ENCODE data around the gene PLOD3.

Gene PLOD3

GRCh38 chr7:101239191-101239950 lies 22.0 kb upstream of the PLOD3 start:
- DNase-seq, result no peak

- DNase-seq, result no peak
These were observed 21.1 kb upstream of the PLOD3 start for GRCh38 chr7:101238226-101239182.

GRCh38 chr7:101237206-101238067 lies 20.1 kb upstream of the PLOD3 start, which contains the start of gene CLDN15:
Gene CLDN15, minus strand, starts transcription at chr7:101237802. Its CDS starts 221 bp downstream, at chr7:101237581.
- no peak for DNase-seq

- DNase-seq, result no peak
These were observed 19.0 kb upstream of the PLOD3 start for GRCh38 chr7:101236292-101236835.

- no peak for DNase-seq
These were observed 18.1 kb upstream of the PLOD3 start for GRCh38 chr7:101235522-101235921.

- no peak for DNase-seq
These were observed 17.7 kb upstream of the PLOD3 start for GRCh38 chr7:101235050-101235449.

GRCh38 chr7:101234636-101235035 lies 17.3 kb upstream of the PLOD3 start:
- DNase-seq, result no peak

- DNase-seq, result no peak
These were observed 16.6 kb upstream of the PLOD3 start for GRCh38 chr7:101233907-101234547.

GRCh38 chr7:101232141-101232850 lies 14.9 kb upstream of the PLOD3 start:
- no peak for DNase-seq

- DNase-seq, result no peak
These were observed 14.3 kb upstream of the PLOD3 start for GRCh38 chr7:101231644-101232043.

- DNase-seq, result no peak
These were observed 9.3 kb upstream of the PLOD3 start for GRCh38 chr7:101226721-101227120.

- no peak for DNase-seq
These were observed 8.3 kb upstream of the PLOD3 start for GRCh38 chr7:101225650-101226049.

- no peak for DNase-seq
These were observed 6.1 kb upstream of the PLOD3 start for GRCh38 chr7:101223528-101223927.

GRCh38 chr7:101222275-101222830 lies 5.0 kb upstream of the PLOD3 start:
- DNase-seq, result no peak

GRCh38 chr7:101220295-101220694 lies 2.9 kb upstream of the PLOD3 start:
- DNase-seq, result no peak

- DNase-seq, result no peak
These were observed 1.1 kb upstream of the PLOD3 start for GRCh38 chr7:101218236-101219125.

GRCh38 chr7:101216860-101217387 lies 457 bp downstream of the PLOD3 start:
- no peak for DNase-seq

- DNase-seq, result no peak
These were observed 1.2 kb downstream of the PLOD3 start for GRCh38 chr7:101216001-101216859.

GRCh38 chr7:101212014-101212413 lies 5.4 kb downstream of the PLOD3 start:
- no peak for DNase-seq

All from stimulated activated naive CD4-positive, alpha-beta T cell treated with Interleukin-2 at 50 U/mL for 16 hours (primary cell).